K562 (cell line): ENCODE measurements around the gene VEGFA. TPM values are rescaled to one million over a fixed set of nuclear protein-coding genes. Genes with fewer than 3 reads are reported as not detected.

Experiments
- ATAC-seq: fragments of 200-7000 bp; cut with Tn5 transposase; 3 replicates; pipeline ENCODE4 v1.9.1; 2020; ENCODE audit warnings: moderate library complexity
- BruUV-seq: library from RNA; stranded (reverse); fragments of 400-500 nt; replicated peaks from 2 replicates; lab custom pipeline; 2021; lab: Mats Ljungman, UMichigan
- CTCF ChIA-PET: fragments of 300-600 bp; formaldehyde crosslinking; extraction: SDS; loops from one replicate; lab custom pipeline; 2021; ENCODE audit warnings: low intra/inter-chr PET ratio; lab: Yijun Ruan, JAX
- POLR2A ChIA-PET: fragments of 300-600, 350-650 bp; sonication (Branson Sonifier 250); formaldehyde crosslinking; extraction: SDS; loops from one replicate; lab custom pipeline; 2021; ENCODE audit warnings: antibody characterized with exemption, inconsistent platforms; lab: Yijun Ruan, JAX
- DNase-seq, 4 experiments: peaks; one replicate each; pipeline versions ENCODE4 v3.0.0 to v3.0.0-alpha.2; 2011 to 2018; ENCODE audit warnings: low spot score in 3 of 4, mixed read lengths in 3 of 4; ENCODE audit errors: extremely low read depth in 1 of 4
- FAIRE-seq: peaks from 2 replicates; lab custom pipeline; 2011; peaks lifted over from hg19 to GRCh38; lab: Jason Lieb, UNC
- H2AFZ ChIP-seq: 2 replicates; pipeline ENCODE4 v1.6.0; 2011; ENCODE audit warnings: low read depth, low read length, control low read depth, inconsistent platforms
- H3K27ac ChIP-seq: fragments of 200-600 bp; 3 replicates; pipeline ENCODE4 v1.8.0; 2011; ENCODE audit warnings: low read depth, mild to moderate bottlenecking, control low read depth, inconsistent platforms, low read length, moderate library complexity, mixed read lengths; ENCODE audit errors: extremely low read depth
- H3K27me3 ChIP-seq, 2 experiments: fragments of 300-600 bp in 1 of 2; 2 replicates in 1 of 2; 3 replicates in 1 of 2; pipeline versions ENCODE4 v1.6.0 to v1.8.0; 2011; ENCODE audit warnings: inconsistent platforms in 2 of 2, low read length in 2 of 2, mild to moderate bottlenecking in 1 of 2, mixed read lengths in 1 of 2, moderate library complexity in 1 of 2; ENCODE audit not compliant: control insufficient read depth in 2 of 2, insufficient read depth in 2 of 2
- H3K36me3 ChIP-seq: fragments of 300-600 bp; 3 replicates; pipeline ENCODE4 v1.8.0; 2011; ENCODE audit warnings: mild to moderate bottlenecking, low read length, inconsistent platforms; ENCODE audit not compliant: control insufficient read depth, insufficient read depth
- H3K4me1 ChIP-seq, 2 experiments: fragments of 200-600 bp in 1 of 2; replicated peaks in 1 of 2; 2 replicates in 1 of 2; 3 replicates in 1 of 2; pipeline versions ENCODE4 v1.5.1 to v1.8.0; 2011; ENCODE audit warnings: inconsistent platforms in 2 of 2, low read length in 2 of 2, mild to moderate bottlenecking in 1 of 2, mixed read lengths in 1 of 2, moderate library complexity in 1 of 2; ENCODE audit not compliant: control insufficient read depth in 2 of 2, insufficient read depth in 2 of 2
- H3K4me2 ChIP-seq: 2 replicates; pipeline ENCODE4 v1.6.1; 2011; ENCODE audit warnings: low read length, control low read depth, inconsistent platforms, mixed read lengths; ENCODE audit not compliant: insufficient read depth
- H3K4me3 ChIP-seq: fragments of 200-600 bp; sonication (generic), shearing (Covaris generic); 2 replicates; pipeline ENCODE4 v1.5.1; 2016; ENCODE audit warnings: control low read depth, inconsistent platforms
- H3K79me2 ChIP-seq: fragments of 200-600 bp; 3 replicates; pipeline ENCODE4 v1.8.0; 2011; ENCODE audit warnings: low read length, inconsistent platforms; ENCODE audit not compliant: control insufficient read depth, insufficient read depth
- H3K9ac ChIP-seq, 2 experiments: 2 replicates each; pipeline versions ENCODE4 v1.6.0 to v1.6.1; 2011; ENCODE audit warnings: low read depth in 2 of 2, low read length in 2 of 2, control low read depth in 1 of 2, inconsistent platforms in 1 of 2, mild to moderate bottlenecking in 1 of 2, mixed read lengths in 1 of 2; ENCODE audit not compliant: insufficient read depth in 1 of 2
- H3K9me1 ChIP-seq: one replicate; pipeline ENCODE4 v1.6.0; 2011; ENCODE audit warnings: inconsistent platforms, mild to moderate bottlenecking, low read length, moderate library complexity; ENCODE audit not compliant: control insufficient read depth, insufficient read depth
- H3K9me3 ChIP-seq: replicated peaks from 2 replicates; pipeline ENCODE4 v1.5.1; 2011; ENCODE audit warnings: low read depth, low read length, inconsistent platforms; ENCODE audit not compliant: control insufficient read depth, insufficient read depth
- H4K20me1 ChIP-seq: replicated peaks from 2 replicates; pipeline ENCODE4 v1.6.1; 2011; ENCODE audit warnings: low read length, inconsistent platforms, mixed read lengths; ENCODE audit not compliant: control insufficient read depth, insufficient read depth
- MYC ChIP-seq, 2 experiments: fragments of 250-450 bp in 1 of 2; sonication (Bioruptor Pico) in 1 of 2; IDR thresholded peaks; 2 replicates each; pipeline versions ENCODE4 v1.5.1 to v1.6.1; 2012 to 2021; ENCODE audit warnings: low read depth in 2 of 2, borderline replicate concordance in 1 of 2, improper control_type of control experiment in 1 of 2, low read length in 1 of 2, mild to moderate bottlenecking in 1 of 2, moderate library complexity in 1 of 2
- RFX1 ChIP-seq: fragments of 450-650 bp; IDR thresholded peaks from 2 replicates; pipeline ENCODE4 v1.6.1; 2016; ENCODE audit warnings: mild to moderate bottlenecking, moderate library complexity
- ZFP36 ChIP-seq: fragments of 150-350 bp; IDR thresholded peaks from 2 replicates; pipeline ENCODE4 v1.6.1; 2018; ENCODE audit warnings: low read length, low read depth; ENCODE audit not compliant: partially characterized antibody
- WGBS: fragments of 100-300 bp; shearing (Covaris generic); methylation state at CpG from one replicate; pipeline ENCODE4 v1.1.6; 2016; ENCODE audit warnings: low coverage, mixed read lengths; ENCODE audit not compliant: insufficient coverage; ENCODE audit errors: missing lambda C conversion rate; 5-methylcytosine and 5-hydroxymethylcytosine counted together
- in situ Hi-C: fragments of 300-500 bp; cut with MboI; formaldehyde crosslinking; loops from 4 replicates; pipeline ENCODE4 v1.15.0; 2018; ENCODE audit warnings: inconsistent platforms, mixed read lengths
- intact Hi-C: fragments of 100-400 bp; cut with micrococcal nuclease; formaldehyde crosslinking; loops from 2 replicates; pipeline ENCODE4 v1.14.2; 2022
- polyA plus RNA-seq, 8 experiments: library from polyadenylated mRNA; depleted of rRNA in 4 of 8; stranded (reverse) in 5 of 8; unstranded in 3 of 8; fragments of >200 nt; fragmentation: Nextera tagmentation in 2 of 8; fragmentation: Illumina TruSeq in 1 of 8; extraction: Ambion mirVana in 2 of 8; extraction: Trizol in 1 of 8; gene quantifications; 2 replicates each; pipeline versions ENCODE4 v1.2.1 to v1.2.3, GENCODE V29; 2011 to 2014; ENCODE audit warnings: inconsistent platforms in 1 of 8, missing spikeins in 1 of 8
- total RNA-seq, 7 experiments: library from RNA; depleted of rRNA in 6 of 7; stranded (reverse); fragments of >200 nt in 6 of 7; fragmentation: Illumina TruSeq in 2 of 7; extraction: Trizol in 2 of 7; gene quantifications; 2 replicates each; pipeline versions ENCODE4 v1.2.1 to v1.2.3, GENCODE V29; 2011 to 2021; ENCODE audit warnings: low replicate concordance in 1 of 7
- TF ChIP-seq, protein P1 (sequence below): sonication (generic); formaldehyde crosslinking; IDR thresholded peaks from 2 replicates; pipeline ENCODE4 v1.8.1; 2023; ENCODE audit warnings: mild to moderate bottlenecking, missing genetic modification reagents

The VEGFA gene
- total and polyA plus RNA-seq, 9 of the 15 experiments (the other 6 are each of a cell fraction or from before 2014, with no cell fraction given): 14.0 to 271 (median 124) TPM

GRCh38 chr6:43796168-43796567 lies 26.2 kb downstream of the VEGFA start:
- in situ Hi-C loops: no loop called here
- BruUV-seq: no TSS peak
- no peak overlapping the region for H3K27ac ChIP-seq
- H3K9me1 ChIP-seq: peaks cover 7% of the 10 kb centered on the region
- WGBS: 64% methylated on average over 5 of the region's 5 CpGs
- ATAC-seq: no peak
- H3K27me3 ChIP-seq: no peaks in the 10 kb centered on the region
- no peak overlapping the region for H3K4me2 ChIP-seq
- TF ChIP-seq RFX1 (no peak), MYC (IDR thresholded peaks at IDR 0.05; ENCODE audit: low read depth, low read length) (no peak), MYC (CRISPR knock-in tag; IDR thresholded peaks at IDR 0.05; ENCODE audit: borderline replicate concordance, low read depth) (no peak), ZFP36 (peak; percentile 79)
- TF ChIP-seq, protein P1, sequence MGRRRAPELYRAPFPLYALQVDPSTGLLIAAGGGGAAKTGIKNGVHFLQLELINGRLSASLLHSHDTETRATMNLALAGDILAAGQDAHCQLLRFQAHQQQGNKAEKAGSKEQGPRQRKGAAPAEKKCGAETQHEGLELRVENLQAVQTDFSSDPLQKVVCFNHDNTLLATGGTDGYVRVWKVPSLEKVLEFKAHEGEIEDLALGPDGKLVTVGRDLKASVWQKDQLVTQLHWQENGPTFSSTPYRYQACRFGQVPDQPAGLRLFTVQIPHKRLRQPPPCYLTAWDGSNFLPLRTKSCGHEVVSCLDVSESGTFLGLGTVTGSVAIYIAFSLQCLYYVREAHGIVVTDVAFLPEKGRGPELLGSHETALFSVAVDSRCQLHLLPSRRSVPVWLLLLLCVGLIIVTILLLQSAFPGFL (CRISPR knock-in tag): 0 out of 2 replicates have a peak, but pooled peaks have one; percentile 22
- H3K4me1 ChIP-seq: peaks cover 35 to 36% of the 10 kb centered on the region in 2 experiments
- no peaks in the 10 kb centered on the region for H3K79me2 ChIP-seq
- no peaks in the 10 kb centered on the region for H3K36me3 ChIP-seq
- peak overlapping the region in 1 of 2 experiments; percentile 13; a peak in 1 of 4 replicates for H3K9ac ChIP-seq
- no peaks in the 10 kb centered on the region for H4K20me1 ChIP-seq
- no peaks in the 10 kb centered on the region for H3K9me3 ChIP-seq
- no peak overlapping the region for H3K4me3 ChIP-seq
- POLR2A ChIA-PET: interaction anchor here (0.6 to 2.8 kb wide), 7 partner anchors 9 to 451 kb away, joined by 3 to 19 read pairs (median 5); partner anchors contain the start of gene HSP90AB1
- DNase-seq: no peak
- no peak overlapping the region for H2AFZ ChIP-seq
- intact Hi-C loops: no loop called here
- CTCF ChIA-PET: no interaction called here
- no peak for FAIRE-seq
